ENCODE results near the gene GLRX3.
"Not testable (repeated sequence)": the region's sequence is repeated elsewhere in the genome, so short reads cannot be mapped to it uniquely, and the experiment has no call there.

GLRX3 gene

GRCh38 chr10:130189608-130190054 is 53.4 kb downstream of the GLRX3 start:
- DNase-seq (ENCODE audit: low spot score): peak; percentile 39

GRCh38 chr10:130190055-130190736 is 54.0 kb downstream of the GLRX3 start:
- DNase-seq (ENCODE audit: low spot score): peak; percentile 98

GRCh38 chr10:130190737-130191115 is 54.5 kb downstream of the GLRX3 start:
- DNase-seq (ENCODE audit: low spot score): peak; percentile 72

GRCh38 chr10:130191380-130191779 is 55.2 kb downstream of the GLRX3 start:
- DNase-seq (ENCODE audit: low spot score): no peak

GRCh38 chr10:130192276-130192848 is 56.2 kb downstream of the GLRX3 start:
- DNase-seq (ENCODE audit: low spot score): no peak

GRCh38 chr10:130193033-130193432 is 56.8 kb downstream of the GLRX3 start:
- no peak for DNase-seq (ENCODE audit: low spot score)

- DNase-seq (ENCODE audit: low spot score): no peak
Measured at GRCh38 chr10:130193493-130194193, 57.5 kb downstream of the GLRX3 start.

GRCh38 chr10:130194194-130194990 is 58.2 kb downstream of the GLRX3 start:
- no peak for DNase-seq (ENCODE audit: low spot score)

GRCh38 chr10:130194991-130195645 is 58.9 kb downstream of the GLRX3 start:
- DNase-seq (ENCODE audit: low spot score): no peak

GRCh38 chr10:130195746-130196294 is 59.6 kb downstream of the GLRX3 start:
- no peak for DNase-seq (ENCODE audit: low spot score)

- DNase-seq (ENCODE audit: low spot score): no peak
Measured at GRCh38 chr10:130196511-130197487, 60.6 kb downstream of the GLRX3 start.

GRCh38 chr10:130198651-130199050 is 62.5 kb downstream of the GLRX3 start:
- DNase-seq (ENCODE audit: low spot score): no peak

- no peak for DNase-seq (ENCODE audit: low spot score)
Measured at GRCh38 chr10:130200179-130201042, 64.2 kb downstream of the GLRX3 start.

GRCh38 chr10:130201043-130201380 is 64.8 kb downstream of the GLRX3 start:
- DNase-seq (ENCODE audit: low spot score): no peak

GRCh38 chr10:130202150-130202549 is 66.0 kb downstream of the GLRX3 start:
- DNase-seq (ENCODE audit: low spot score): not testable (repeated sequence)

GRCh38 chr10:130202984-130203621 is 66.9 kb downstream of the GLRX3 start:
- no peak for DNase-seq (ENCODE audit: low spot score)

- DNase-seq (ENCODE audit: low spot score): no peak
Measured at GRCh38 chr10:130203626-130204025, 67.4 kb downstream of the GLRX3 start.

- no peak for DNase-seq (ENCODE audit: low spot score)
Measured at GRCh38 chr10:130206216-130206737, 70.1 kb downstream of the GLRX3 start.

- no peak for DNase-seq (ENCODE audit: low spot score)
Measured at GRCh38 chr10:130207205-130207604, 71.0 kb downstream of the GLRX3 start.

Data from iPS-NIHi11 (cell line).